NCI-H1092 (cell line): Measurements from ENCODE around the gene CHRNB1.
A peak's percentile ranks its signal among the peaks of the same experiment; 100 is the strongest.

Experiments used
- DNase-seq: peaks from one replicate; lab custom pipeline; 2025; lab: John Stamatoyannopoulos, UW

The CHRNB1 gene

DNA sequence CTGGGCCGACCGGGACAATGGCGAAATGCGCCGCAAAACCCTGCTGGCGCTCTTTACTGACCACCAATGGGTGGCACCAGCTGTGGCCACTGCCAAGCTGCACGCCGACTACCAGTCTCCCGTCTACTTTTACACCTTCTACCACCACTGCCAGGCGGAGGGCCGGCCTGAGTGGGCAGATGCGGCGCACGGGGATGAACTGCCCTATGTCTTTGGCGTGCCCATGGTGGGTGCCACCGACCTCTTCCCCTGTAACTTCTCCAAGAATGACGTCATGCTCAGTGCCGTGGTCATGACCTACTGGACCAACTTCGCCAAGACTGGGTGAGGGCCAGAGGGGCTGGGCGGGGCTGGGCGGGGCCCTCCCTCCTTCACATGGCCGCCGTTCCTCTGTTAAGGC lies 29.1 kb upstream of the CHRNB1 start:
- no peak for DNase-seq

DNA sequence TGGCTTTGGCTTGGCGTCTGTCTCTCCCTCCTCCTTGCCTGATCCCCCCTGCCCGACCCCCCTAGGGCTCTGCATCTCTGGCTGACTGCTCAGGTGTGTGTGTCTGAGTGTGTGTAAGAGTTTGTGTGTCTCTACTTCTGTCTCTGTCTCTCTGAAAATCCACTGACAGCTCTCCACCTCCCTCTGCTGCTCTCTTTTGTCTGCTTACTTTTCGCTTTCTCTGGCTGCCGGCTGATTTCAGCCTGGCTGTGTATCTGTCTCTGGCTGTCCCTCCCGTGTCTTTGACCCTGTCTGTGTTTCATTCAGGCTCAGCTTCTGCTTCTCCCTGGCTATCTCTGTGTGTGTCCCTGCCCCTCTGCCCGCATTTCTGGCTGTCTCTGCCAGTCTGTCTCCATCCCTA lies 28.5 kb upstream of the CHRNB1 start:
- DNase-seq, result no peak

DNA sequence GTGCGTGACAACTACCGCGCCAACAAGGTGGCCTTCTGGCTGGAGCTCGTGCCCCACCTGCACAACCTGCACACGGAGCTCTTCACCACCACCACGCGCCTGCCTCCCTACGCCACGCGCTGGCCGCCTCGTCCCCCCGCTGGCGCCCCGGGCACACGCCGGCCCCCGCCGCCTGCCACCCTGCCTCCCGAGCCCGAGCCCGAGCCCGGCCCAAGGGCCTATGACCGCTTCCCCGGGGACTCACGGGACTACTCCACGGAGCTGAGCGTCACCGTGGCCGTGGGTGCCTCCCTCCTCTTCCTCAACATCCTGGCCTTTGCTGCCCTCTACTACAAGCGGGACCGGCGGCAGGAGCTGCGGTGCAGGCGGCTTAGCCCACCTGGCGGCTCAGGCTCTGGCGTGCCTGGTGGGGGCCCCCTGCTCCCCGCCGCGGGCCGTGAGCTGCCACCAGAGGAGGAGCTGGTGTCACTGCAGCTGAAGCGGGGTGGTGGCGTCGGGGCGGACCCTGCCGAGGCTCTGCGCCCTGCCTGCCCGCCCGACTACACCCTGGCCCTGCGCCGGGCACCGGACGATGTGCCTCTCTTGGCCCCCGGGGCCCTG lies 27.7 kb upstream of the CHRNB1 start:
- DNase-seq, result no peak

DNA sequence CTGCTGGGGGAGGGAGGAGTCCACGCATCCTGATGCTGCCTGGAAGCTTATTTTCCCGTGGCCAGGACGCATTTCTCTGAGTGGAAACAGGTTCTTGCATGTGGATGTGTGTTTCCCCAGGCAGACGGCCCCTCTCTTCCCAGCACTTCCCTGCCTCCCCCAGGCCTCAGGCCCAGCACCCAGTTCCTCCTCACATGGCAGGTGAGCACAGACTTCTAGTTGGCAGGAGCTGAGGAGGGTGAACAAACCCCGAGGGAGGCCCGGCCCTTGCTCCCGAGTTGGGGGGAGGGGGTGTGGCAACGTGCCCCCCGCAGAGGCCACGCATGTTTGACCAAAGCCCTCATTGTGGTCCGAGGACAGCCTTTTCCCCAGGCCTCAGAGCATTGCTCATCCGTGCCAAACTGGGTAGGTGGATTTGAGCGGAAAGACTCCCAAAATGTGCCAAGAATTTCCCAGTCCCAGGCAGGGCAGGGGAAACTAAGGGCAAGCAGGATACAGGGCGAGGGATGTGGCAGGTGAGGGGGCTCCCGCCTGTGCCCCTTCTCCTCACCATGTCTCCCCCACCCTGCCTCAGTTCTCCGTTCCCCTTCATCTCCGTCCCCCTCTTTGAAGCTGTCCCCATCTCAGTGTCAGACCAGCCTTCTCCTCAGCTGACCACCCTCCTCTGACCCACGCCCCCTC lies 26.2 kb upstream of the CHRNB1 start:
- DNase-seq, result no peak

DNA sequence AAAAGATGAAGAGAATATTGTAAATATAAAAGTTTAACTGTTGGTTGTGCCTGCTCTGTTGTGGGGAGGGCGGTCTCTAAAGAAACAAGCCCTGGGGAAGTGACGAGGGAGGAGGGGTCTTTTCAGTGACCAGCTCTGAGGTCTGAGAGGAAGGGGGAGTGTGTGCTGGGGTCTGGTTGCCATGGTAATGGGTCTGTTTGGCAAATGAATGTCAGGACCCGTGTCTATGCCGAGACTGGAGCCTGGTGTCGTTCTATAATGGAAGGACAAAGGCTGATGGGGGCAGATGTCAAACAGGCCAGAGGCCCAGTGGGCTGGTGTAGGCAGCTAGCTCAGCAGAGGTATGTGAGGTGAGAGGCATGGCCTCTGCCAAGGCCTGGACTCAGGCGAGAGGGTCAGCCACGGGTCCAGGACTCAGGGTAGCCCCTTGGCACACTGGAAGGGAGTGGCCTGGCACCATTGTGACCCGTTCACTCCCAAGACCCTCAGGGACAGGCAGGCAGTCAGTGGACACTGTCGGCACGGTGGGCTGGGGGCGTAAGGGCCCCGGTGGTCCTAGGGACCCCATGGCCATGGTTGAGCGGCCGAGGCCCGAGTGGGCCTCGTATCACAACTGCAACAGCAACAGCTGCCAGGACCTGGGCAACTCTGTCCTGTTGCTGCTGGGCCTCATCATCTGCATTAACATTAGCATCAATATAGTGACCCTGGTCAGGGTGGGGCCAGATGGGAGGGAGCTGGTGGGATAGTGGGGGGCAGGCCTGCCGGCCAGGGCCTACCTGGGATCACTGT lies 24.8 kb upstream of the CHRNB1 start, which contains the start of gene SPEM1:
Gene SPEM1, plus strand, starts transcription at position 506 of the 792 bp plus-strand sequence. Its CDS starts 61 bp downstream, at position 567.
- DNase-seq, result no peak

DNA sequence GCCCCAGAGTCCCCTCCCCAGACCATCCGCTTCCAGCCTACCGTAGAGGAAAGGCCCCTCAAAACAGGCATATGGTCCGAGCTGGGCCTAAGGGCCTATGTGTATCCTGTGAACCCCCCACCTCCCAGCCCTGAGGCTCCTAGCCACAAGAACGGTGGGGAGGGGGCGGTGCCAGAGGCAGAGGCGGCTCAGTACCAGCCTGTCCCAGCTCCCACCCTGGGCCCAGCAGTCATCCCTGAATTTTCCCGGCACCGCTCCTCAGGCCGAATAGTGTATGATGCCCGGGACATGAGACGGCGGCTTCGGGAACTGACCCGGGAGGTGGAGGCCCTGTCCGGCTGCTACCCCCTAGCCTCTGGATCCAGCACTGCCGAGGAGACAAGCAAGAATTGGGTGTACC lies 23.7 kb upstream of the CHRNB1 start:
- DNase-seq, result no peak

DNA sequence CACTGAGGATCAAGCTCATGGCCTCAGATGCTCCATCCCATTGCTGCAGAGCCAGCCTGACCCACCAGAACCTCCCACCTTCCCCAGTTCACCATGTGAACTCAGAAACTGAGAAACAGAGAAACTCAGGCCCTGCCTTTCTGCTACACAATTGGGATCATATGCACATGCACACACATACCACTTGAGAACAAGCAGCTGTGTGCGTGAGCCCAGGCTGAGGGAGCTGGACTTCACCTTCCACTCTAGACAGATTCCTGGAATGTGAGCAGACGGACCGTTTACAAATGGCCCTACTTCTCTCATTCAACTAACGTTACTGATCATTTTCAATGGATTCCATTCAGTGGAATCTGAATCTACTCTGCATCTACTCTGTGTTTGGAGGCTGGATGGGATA lies 21.2 kb upstream of the CHRNB1 start:
- no peak for DNase-seq

DNA sequence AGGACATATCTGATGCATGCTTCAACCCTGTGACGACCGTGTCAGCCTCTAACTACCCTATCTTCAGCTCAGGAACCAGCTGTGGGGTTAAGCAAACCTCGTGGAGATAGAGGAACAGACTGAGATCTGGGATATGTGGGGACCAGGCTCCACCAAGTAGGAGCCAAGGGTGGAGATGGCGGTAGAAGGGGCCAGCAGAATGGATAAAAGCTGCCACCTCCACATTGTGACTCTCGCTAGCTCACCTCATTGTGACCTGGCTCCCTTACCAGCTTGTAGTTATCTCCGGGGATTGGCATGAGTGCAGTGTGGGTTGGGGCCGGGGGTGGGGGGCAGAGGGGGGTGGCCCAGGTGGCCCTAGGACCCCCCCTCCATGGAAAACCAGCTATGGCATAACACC lies 19.5 kb upstream of the CHRNB1 start, which contains the start of gene SPEM2:
Gene SPEM2, plus strand, starts transcription at position 301 of the 400 bp plus-strand sequence. Its CDS starts 73 bp downstream, at position 374.
- no peak for DNase-seq

DNA sequence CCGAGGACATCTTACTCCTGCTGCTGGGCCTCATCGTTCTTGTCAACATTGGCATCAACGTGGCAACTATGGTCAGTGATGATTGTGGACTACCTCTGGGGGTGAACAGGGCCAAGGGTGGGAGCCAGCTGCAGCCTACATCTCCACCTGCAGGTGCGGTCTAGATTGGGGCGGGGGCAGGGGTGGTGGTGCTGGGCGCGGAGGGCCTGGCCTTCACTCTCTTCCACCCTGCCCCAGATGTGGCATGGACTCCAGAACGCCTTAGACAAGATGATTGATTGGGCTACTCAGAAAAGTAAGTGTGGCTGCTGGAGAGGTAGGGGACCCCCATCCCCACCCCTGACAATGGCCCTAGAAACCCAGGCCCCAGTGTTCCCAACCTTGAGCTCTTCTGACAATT lies 19.1 kb upstream of the CHRNB1 start:
- no peak for DNase-seq

DNA sequence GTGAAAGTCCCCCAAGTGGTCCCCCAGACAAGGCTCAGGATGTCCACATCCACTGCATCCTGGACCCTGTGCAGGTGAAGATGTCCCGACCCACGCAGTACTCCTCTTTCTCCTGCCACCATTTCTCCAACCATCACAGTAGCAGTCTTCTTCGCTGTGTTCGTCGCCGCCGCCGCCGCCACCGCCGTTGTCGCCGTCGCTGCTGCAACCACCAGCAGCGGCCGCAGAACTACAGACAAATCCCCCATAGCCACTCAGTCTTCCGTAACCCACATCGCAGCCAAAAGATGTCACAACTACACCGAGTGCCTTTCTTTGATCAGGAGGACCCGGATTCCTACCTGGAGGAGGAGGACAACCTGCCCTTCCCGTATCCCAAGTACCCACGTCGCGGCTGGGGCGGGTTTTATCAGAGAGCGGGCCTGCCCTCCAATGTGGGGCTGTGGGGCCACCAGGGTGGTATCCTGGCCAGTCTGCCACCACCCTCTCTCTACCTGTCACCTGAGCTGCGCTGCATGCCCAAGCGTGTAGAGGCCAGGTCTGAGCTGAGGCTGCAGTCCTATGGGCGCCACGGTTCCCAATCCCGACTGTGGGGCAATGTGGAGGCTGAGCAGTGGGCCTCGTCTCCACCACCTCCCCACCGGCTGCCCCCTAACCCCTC lies 18.5 kb upstream of the CHRNB1 start:
- DNase-seq, result no peak

DNA sequence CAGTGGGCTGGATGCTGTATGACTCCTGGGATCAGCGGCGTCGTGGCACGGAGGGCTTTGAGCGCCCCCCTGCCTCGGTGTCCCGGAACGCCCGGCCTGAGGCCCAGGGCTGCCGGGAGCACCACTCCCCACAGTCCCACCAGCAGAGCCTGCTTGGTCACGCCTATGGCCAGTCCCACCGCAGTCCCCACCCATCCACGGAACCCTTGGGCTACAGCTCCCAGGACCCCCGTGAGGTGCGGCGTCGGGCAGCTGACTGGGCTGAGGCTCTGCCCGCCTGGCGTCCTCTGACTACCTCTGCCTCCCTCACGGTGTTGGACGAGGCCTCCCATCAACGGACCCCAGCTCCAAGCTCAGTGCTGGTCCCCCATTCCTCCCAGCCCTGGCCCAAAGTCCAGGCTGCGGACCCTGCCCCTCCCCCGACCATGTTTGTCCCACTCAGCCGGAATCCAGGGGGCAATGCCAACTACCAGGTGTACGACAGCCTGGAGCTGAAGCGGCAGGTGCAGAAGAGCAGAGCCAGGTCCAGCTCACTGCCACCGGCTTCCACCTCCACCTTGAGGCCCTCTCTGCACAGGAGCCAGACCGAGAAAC lies 17.9 kb upstream of the CHRNB1 start:
- no peak for DNase-seq

DNA sequence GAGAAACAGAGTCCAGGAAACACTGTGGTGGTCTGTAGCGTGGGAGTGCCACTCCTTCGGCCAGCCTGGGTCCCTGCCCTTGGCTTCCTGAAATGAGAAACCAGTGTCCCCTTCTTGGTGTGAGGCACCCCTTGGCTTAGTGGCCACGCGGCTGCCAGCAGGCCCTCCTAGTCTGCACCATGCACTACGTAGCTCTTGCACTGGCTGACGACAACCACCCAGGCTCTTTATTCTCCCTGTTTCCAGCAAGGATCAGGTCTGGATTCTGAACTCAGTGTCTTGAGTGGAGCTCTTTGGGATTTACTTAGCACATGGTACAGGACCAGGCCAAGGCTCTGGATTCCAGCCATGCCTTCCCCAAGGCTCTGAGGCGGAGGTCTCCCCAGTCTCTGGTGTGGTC lies 17.3 kb upstream of the CHRNB1 start:
- DNase-seq, result no peak

DNA sequence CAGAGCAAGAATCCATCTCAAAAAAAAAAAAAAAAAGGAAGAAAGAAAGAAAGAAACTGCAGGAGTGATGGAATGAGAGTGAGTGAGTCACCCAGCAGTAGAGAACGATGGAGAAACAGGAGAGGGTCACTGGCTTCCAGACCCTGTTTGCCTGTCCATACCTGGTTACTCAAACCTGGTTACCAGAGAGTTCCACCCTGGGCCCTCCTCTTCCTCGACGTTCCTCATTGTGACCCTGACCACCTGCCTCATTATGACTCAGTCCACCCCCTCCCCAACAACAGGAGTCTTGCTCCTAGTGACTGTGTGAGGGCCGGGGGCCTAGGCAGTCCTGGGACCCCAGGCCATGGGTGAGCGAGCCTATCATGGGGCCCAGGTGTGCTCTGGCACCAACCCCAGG lies 16.3 kb upstream of the CHRNB1 start, which contains the start of gene SPEM3:
Gene SPEM3, plus strand, starts transcription at position 301 of the 400 bp plus-strand sequence. Its CDS starts 46 bp downstream, at position 347.
- DNase-seq, result no peak

DNA sequence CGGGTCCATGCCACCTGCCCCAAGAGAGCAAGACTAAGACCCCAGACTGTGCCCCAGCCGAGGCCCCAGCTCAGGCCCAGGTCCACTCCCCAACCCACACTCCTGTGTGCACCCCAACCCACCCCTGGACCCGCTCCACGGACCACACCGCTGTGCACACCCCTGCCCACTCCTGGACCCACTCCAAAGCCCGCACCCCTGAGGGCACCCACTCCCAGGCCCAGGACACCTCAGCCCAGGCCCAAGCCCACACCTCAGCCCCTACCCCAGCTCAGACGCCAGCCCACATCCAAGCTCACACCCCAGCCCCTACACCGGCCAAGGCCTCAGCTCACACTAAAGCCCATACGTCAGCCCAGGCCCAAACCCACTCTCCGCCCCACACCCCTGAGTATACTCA lies 15.1 kb upstream of the CHRNB1 start:
- DNase-seq, result no peak

DNA sequence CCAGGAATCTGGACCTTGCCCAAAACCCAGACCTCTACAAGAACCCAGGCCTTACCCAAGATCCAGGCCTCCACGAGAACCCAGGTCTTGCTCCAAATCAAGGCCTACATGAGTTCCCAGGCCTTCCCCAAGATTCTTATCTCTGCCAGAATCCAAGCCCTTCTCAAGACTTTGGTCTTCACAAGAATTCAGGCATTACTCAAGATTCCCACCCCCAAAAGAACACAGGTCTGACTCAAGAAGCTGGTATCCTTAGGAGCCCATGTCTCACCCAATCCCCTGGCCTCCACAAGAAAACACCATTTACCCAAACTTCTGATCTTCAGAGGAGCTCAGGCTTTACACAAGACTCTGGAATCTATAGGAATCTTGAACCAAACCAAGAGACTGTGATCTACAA lies 13.6 kb upstream of the CHRNB1 start:
- DNase-seq, result no peak

DNA sequence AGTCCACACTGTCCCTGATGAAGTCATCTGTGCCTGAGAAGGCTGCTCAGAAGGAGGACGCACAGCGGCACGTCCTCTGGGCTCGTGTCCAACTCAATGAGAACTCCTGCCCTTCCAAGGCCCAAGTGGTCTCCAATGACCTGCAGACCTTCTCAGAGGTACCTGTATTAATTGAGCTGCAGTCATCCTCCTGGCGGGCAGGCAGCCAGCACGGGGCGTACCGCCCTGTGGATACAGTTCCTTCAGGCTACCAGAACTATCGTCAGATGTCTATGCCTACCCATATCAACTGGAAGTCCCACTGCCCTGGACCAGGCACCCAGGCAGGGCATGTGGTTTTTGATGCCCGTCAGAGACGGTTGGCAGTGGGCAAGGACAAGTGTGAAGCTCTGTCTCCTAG lies 12.6 kb upstream of the CHRNB1 start:
- no peak for DNase-seq

DNA sequence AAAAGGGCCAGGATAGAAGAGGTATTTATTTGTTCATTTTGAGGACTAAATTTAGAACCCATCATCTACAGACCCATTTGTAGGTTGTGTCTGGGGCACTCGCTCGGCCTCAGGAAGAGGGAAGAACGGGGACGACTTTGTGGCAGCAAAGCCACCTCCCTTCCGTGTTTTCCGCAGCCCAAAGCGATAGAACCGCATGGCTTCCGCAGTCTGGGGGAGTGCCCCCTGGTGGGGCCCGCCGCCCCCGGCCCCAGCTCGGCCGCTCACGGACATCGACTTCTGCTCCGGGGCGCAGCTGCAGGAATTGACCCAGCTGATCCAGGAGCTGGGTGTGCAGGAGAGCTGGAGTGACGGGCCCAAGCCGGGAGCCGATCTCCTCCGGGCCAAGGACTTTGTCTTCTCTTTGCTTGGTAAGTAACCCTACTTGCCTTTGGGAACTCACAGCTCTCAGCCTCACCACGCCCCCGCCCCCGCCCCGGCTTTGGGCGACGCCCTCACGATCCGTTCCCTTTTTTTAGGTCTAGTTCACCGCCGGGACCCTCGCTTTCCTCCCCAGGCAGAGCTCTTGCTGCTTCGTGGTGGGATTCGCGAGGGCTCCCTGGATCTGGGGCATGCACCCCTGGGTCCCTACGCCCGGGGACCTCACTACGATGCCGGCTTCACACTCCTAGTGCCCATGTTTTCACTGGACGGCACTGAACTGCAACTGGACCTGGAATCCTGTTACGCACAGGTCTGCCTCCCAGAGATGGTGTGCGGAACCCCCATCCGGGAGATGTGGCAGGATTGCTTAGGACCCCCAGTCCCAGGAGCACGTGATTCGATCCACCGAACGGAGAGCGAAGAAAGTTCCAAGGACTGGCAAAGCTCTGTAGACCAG lies 8.9 kb upstream of the CHRNB1 start:
- no peak for DNase-seq

DNA sequence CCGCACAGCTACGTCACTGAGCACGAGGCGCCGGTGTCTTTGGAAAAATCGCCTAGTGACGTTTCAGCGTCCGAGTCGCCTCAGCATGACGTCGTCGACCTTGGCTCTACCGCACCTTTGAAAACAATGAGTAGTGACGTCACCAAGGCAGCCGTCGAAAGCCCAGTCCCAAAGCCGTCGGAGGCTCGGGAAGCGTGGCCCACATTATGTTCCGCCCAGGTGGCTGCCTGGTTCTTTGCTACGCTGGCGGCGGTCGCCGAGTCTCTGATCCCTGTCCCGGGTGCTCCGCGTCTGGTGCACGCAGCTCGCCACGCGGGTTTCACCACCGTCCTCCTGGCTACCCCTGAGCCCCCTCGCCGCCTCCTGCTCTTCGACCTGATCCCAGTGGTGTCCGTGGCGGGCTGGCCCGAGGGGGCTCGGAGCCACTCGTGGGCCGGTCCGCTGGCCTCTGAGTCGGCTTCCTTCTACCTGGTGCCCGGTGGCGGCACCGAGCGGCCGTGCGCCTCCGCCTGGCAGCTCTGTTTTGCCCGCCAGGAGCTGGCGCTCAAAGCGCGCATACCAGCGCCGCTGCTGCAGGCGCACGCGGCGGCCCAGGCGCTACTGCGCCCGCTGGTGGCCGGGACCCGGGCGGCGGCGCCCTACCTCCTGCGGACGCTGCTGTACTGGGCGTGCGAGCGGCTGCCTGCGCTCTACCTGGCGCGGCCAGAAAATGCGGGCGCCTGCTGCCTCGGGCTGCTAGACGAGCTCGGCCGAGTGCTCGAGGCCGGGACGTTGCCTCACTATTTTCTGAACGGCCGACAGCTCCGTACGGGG lies 8.1 kb upstream of the CHRNB1 start:
- peak; percentile 62 for DNase-seq

DNA sequence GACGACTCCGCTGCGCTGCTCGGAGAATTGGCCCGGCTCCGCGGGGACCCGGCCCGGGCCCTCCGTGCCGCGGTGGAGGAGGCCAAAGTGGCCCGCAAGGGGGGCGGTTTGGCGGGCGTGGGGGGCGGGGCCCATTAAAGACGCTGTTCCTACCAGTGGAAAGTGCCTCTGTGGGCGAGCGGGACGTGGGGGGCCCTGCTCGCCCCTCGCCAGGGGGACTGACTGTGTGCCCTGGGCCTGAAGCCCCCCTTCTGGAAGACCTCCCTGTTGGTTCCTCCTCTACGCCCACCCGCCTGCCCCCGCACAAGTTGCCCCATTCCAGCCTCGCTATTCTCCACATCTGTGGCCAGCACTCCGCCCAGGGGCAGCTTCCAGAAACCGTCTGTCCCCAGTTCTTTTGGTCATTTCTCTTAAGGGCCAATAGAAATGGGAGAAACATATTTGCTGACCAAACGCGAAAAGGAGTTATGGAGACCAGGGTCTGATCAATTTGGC lies 7.4 kb upstream of the CHRNB1 start:
- no peak for DNase-seq
